K562 (cell line): ENCODE results near the gene ZNF488. TPM values are rescaled to one million over a fixed set of nuclear protein-coding genes. Genes with fewer than 3 reads are reported as not detected.

Experiments
- ATAC-seq: fragments of 200-7000 bp; cut with Tn5 transposase; 3 replicates; pipeline ENCODE4 v1.9.1; 2020; ENCODE audit warnings: moderate library complexity
- BruUV-seq: library from RNA; stranded (reverse); fragments of 400-500 nt; replicated peaks from 2 replicates; lab custom pipeline; 2021; lab: Mats Ljungman, UMichigan
- CTCF ChIA-PET: fragments of 300-600 bp; formaldehyde crosslinking; extraction: SDS; loops from one replicate; lab custom pipeline; 2021; ENCODE audit warnings: low intra/inter-chr PET ratio; lab: Yijun Ruan, JAX
- POLR2A ChIA-PET: fragments of 300-600, 350-650 bp; sonication (Branson Sonifier 250); formaldehyde crosslinking; extraction: SDS; loops from one replicate; lab custom pipeline; 2021; ENCODE audit warnings: antibody characterized with exemption, inconsistent platforms; lab: Yijun Ruan, JAX
- DNase-seq, 4 experiments: peaks; one replicate each; pipeline versions ENCODE4 v3.0.0 to v3.0.0-alpha.2; 2011 to 2018; ENCODE audit warnings: low spot score in 3 of 4, mixed read lengths in 3 of 4; ENCODE audit errors: extremely low read depth in 1 of 4
- FAIRE-seq: peaks from 2 replicates; lab custom pipeline; 2011; peaks lifted over from hg19 to GRCh38; lab: Jason Lieb, UNC
- H2AFZ ChIP-seq: 2 replicates; pipeline ENCODE4 v1.6.0; 2011; ENCODE audit warnings: low read depth, low read length, control low read depth, inconsistent platforms
- H3K27ac ChIP-seq: fragments of 200-600 bp; 3 replicates; pipeline ENCODE4 v1.8.0; 2011; ENCODE audit warnings: low read depth, mild to moderate bottlenecking, control low read depth, inconsistent platforms, low read length, moderate library complexity, mixed read lengths; ENCODE audit errors: extremely low read depth
- H3K27me3 ChIP-seq, 2 experiments: fragments of 300-600 bp in 1 of 2; 2 replicates in 1 of 2; 3 replicates in 1 of 2; pipeline versions ENCODE4 v1.6.0 to v1.8.0; 2011; ENCODE audit warnings: inconsistent platforms in 2 of 2, low read length in 2 of 2, mild to moderate bottlenecking in 1 of 2, mixed read lengths in 1 of 2, moderate library complexity in 1 of 2; ENCODE audit not compliant: control insufficient read depth in 2 of 2, insufficient read depth in 2 of 2
- H3K36me3 ChIP-seq: fragments of 300-600 bp; 3 replicates; pipeline ENCODE4 v1.8.0; 2011; ENCODE audit warnings: mild to moderate bottlenecking, low read length, inconsistent platforms; ENCODE audit not compliant: control insufficient read depth, insufficient read depth
- H3K4me1 ChIP-seq, 2 experiments: fragments of 200-600 bp in 1 of 2; replicated peaks in 1 of 2; 2 replicates in 1 of 2; 3 replicates in 1 of 2; pipeline versions ENCODE4 v1.5.1 to v1.8.0; 2011; ENCODE audit warnings: inconsistent platforms in 2 of 2, low read length in 2 of 2, mild to moderate bottlenecking in 1 of 2, mixed read lengths in 1 of 2, moderate library complexity in 1 of 2; ENCODE audit not compliant: control insufficient read depth in 2 of 2, insufficient read depth in 2 of 2
- H3K4me2 ChIP-seq: 2 replicates; pipeline ENCODE4 v1.6.1; 2011; ENCODE audit warnings: low read length, control low read depth, inconsistent platforms, mixed read lengths; ENCODE audit not compliant: insufficient read depth
- H3K4me3 ChIP-seq: fragments of 200-600 bp; sonication (generic), shearing (Covaris generic); 2 replicates; pipeline ENCODE4 v1.5.1; 2016; ENCODE audit warnings: control low read depth, inconsistent platforms
- H3K79me2 ChIP-seq: fragments of 200-600 bp; 3 replicates; pipeline ENCODE4 v1.8.0; 2011; ENCODE audit warnings: low read length, inconsistent platforms; ENCODE audit not compliant: control insufficient read depth, insufficient read depth
- H3K9ac ChIP-seq, 2 experiments: 2 replicates each; pipeline versions ENCODE4 v1.6.0 to v1.6.1; 2011; ENCODE audit warnings: low read depth in 2 of 2, low read length in 2 of 2, control low read depth in 1 of 2, inconsistent platforms in 1 of 2, mild to moderate bottlenecking in 1 of 2, mixed read lengths in 1 of 2; ENCODE audit not compliant: insufficient read depth in 1 of 2
- H3K9me1 ChIP-seq: one replicate; pipeline ENCODE4 v1.6.0; 2011; ENCODE audit warnings: inconsistent platforms, mild to moderate bottlenecking, low read length, moderate library complexity; ENCODE audit not compliant: control insufficient read depth, insufficient read depth
- H3K9me3 ChIP-seq: replicated peaks from 2 replicates; pipeline ENCODE4 v1.5.1; 2011; ENCODE audit warnings: low read depth, low read length, inconsistent platforms; ENCODE audit not compliant: control insufficient read depth, insufficient read depth
- H4K20me1 ChIP-seq: replicated peaks from 2 replicates; pipeline ENCODE4 v1.6.1; 2011; ENCODE audit warnings: low read length, inconsistent platforms, mixed read lengths; ENCODE audit not compliant: control insufficient read depth, insufficient read depth
- ADNP ChIP-seq: fragments of 200-800 bp; sonication (Bioruptor generic); IDR thresholded peaks from 2 replicates; pipeline ENCODE4 v1.6.1; 2016; ENCODE audit warnings: missing genetic modification characterization, missing compliant biosample characterization
- BCL6 ChIP-seq: fragments of 250-450 bp; sonication (Bioruptor Pico); IDR thresholded peaks from 2 replicates; pipeline ENCODE4 v1.4.0; 2020
- HIVEP1 ChIP-seq: fragments of 250-450 bp; sonication (Bioruptor Pico); IDR thresholded peaks from 2 replicates; pipeline ENCODE4 v1.4.0; 2020; ENCODE audit warnings: mild to moderate bottlenecking
- HMG20B ChIP-seq: fragments of 250-450 bp; sonication (Bioruptor Pico); IDR thresholded peaks from 2 replicates; pipeline ENCODE4 v1.5.0; 2021; ENCODE audit warnings: mild to moderate bottlenecking
- HNRNPH1 ChIP-seq: fragments of 200-400 bp; formaldehyde crosslinking; optimal IDR thresholded peaks from 2 replicates; pipeline ENCODE3; 2017; ENCODE audit warnings: low read depth, mild to moderate bottlenecking, low read length, moderate library complexity
- TEAD4 ChIP-seq, 2 experiments: sonication (generic) in 1 of 2; formaldehyde crosslinking in 1 of 2; IDR thresholded peaks; 2 replicates each; pipeline versions ENCODE4 v1.6.1 to v1.8.0; 2012 to 2022; ENCODE audit warnings: borderline replicate concordance in 1 of 2, inconsistent platforms in 1 of 2, low read length in 1 of 2, mild to moderate bottlenecking in 1 of 2, missing genetic modification reagents in 1 of 2
- ZSCAN32 ChIP-seq: fragments of 450-650 bp; formaldehyde crosslinking; IDR thresholded peaks from 2 replicates; pipeline ENCODE4 v1.4.0; 2020; ENCODE audit warnings: mild to moderate bottlenecking, moderate library complexity
- WGBS: fragments of 100-300 bp; shearing (Covaris generic); methylation state at CpG from one replicate; pipeline ENCODE4 v1.1.6; 2016; ENCODE audit warnings: low coverage, mixed read lengths; ENCODE audit not compliant: insufficient coverage; ENCODE audit errors: missing lambda C conversion rate; 5-methylcytosine and 5-hydroxymethylcytosine counted together
- in situ Hi-C: fragments of 300-500 bp; cut with MboI; formaldehyde crosslinking; loops from 4 replicates; pipeline ENCODE4 v1.15.0; 2018; ENCODE audit warnings: inconsistent platforms, mixed read lengths
- intact Hi-C: fragments of 100-400 bp; cut with micrococcal nuclease; formaldehyde crosslinking; loops from 2 replicates; pipeline ENCODE4 v1.14.2; 2022
- polyA plus RNA-seq, 8 experiments: library from polyadenylated mRNA; depleted of rRNA in 4 of 8; stranded (reverse) in 5 of 8; unstranded in 3 of 8; fragments of >200 nt; fragmentation: Nextera tagmentation in 2 of 8; fragmentation: Illumina TruSeq in 1 of 8; extraction: Ambion mirVana in 2 of 8; extraction: Trizol in 1 of 8; gene quantifications; 2 replicates each; pipeline versions ENCODE4 v1.2.1 to v1.2.3, GENCODE V29; 2011 to 2014; ENCODE audit warnings: inconsistent platforms in 1 of 8, missing spikeins in 1 of 8
- total RNA-seq, 7 experiments: library from RNA; depleted of rRNA in 6 of 7; stranded (reverse); fragments of >200 nt in 6 of 7; fragmentation: Illumina TruSeq in 2 of 7; extraction: Trizol in 2 of 7; gene quantifications; 2 replicates each; pipeline versions ENCODE4 v1.2.1 to v1.2.3, GENCODE V29; 2011 to 2021; ENCODE audit warnings: low replicate concordance in 1 of 7

The ZNF488 gene
- total and polyA plus RNA-seq, 9 of the 15 experiments (the other 6 are each of a cell fraction or from before 2014, with no cell fraction given): 0.03 to 0.09 (median 0.05) TPM; not detected in 3

DNA sequence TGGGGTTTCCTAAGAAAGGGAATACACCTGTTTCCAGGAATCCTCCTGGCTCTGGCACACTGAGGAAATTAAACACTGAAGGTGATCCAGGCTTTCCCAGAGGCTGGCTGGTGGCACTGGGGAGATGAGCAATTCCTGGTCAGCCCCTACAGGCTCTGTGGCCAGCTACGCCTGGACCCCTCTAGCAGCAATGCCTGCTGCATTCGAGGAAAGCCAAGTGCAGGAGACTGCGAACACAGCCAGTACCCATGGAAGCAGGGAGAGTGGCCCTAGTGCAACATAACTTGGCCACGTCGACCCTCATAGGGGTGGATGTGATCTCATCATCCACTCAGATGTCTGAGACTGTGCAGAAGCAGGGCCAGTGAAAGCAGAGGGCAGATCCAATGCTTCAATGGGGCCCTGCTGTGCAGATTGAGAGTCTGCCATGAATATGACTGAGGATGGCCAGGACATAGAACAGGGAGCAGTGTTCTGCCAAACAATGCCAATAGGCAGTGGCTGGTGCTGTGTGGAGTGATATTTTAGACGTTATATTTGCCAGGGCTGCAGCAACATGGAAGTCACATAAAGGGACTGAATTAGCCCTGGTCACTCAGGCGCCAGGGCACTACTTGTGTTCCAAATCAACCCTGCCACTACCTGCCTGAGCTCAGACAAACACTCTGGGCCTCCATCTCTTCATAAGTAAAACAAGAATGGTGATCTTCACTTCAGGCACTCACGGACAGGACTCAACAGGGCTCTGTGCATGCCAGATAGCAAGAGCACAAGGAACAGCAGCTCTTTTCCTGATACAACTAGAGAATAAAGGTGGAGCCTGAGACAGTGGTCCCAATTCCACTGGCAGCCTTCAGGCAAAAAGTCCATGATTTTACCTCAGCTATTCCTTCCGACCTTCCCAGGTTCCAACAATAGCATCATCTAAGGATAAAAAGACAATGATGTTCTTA is 2.4 kb downstream of the ZNF488 start:
- intact Hi-C loops: loop anchor here (2.0 kb wide), 1 partner anchor 13 kb away; no protein-coding TSS in a partner anchor
- DNase-seq (no peak), FAIRE-seq (no peak), ATAC-seq (no peak)
- ChIA-PET POLR2A (interaction anchor here (1.5 kb wide), 1 partner anchor 1101 kb away, joined by 5 read pairs; no protein-coding TSS in a partner anchor), CTCF (no interaction called here)
- peaks cover 28 to 60% of the 10 kb centered on the region in 2 experiments for H3K27me3 ChIP-seq
- no peaks in the 10 kb centered on the region; the same call in 1 of the 2 replicates for H3K9me3 ChIP-seq
- no peaks in the 10 kb centered on the region for H3K36me3 ChIP-seq
- no peak for TF ChIP-seq TEAD4 (IDR thresholded peaks at IDR 0.05; ENCODE audit: low read length)
- TF ChIP-seq TEAD4 (CRISPR knock-in tag; IDR thresholded peaks at IDR 0.05; ENCODE audit: borderline replicate concordance): no peak
- no peak for TF ChIP-seq ZSCAN32 (CRISPR knock-in tag)
- TF ChIP-seq ADNP (tag): no peak
- no peak for TF ChIP-seq HIVEP1
- TF ChIP-seq HMG20B (CRISPR knock-in tag): no peak
- no peak for TF ChIP-seq BCL6 (CRISPR knock-in tag)
- TF ChIP-seq HNRNPH1: no peak
- H3K4me2 ChIP-seq: no peak overlapping the region
- no peak overlapping the region for H3K4me3 ChIP-seq
- H3K27ac ChIP-seq: no peak overlapping the region
- no peak overlapping the region for H2AFZ ChIP-seq
- H3K9me1 ChIP-seq: no peaks in the 10 kb centered on the region
- in situ Hi-C loops: loop anchor here (5.0 kb wide), 2 partner anchors 1099 to 1274 kb away; no protein-coding TSS in a partner anchor
- H3K4me1 ChIP-seq: peaks cover 0 to 14% of the 10 kb centered on the region in 2 experiments; a peak in 3 of 5 replicates
- H4K20me1 ChIP-seq: 0 out of 2 replicates have a peak, but pooled peaks cover 4% of the 10 kb centered on the region
- BruUV-seq: no TSS peak
- H3K79me2 ChIP-seq: no peaks in the 10 kb centered on the region
- 0% methylated on average over 9 of the region's 9 CpGs for WGBS
- no peak overlapping the region for H3K9ac ChIP-seq
